Upper lobe of right lung (tissue), 1 donor: ENCODE measurements around the gene NPHP4. TPM values are rescaled to one million over a fixed set of nuclear protein-coding genes. Genes with fewer than 3 reads are reported as not detected.

ENCODE experiments used
- ATAC-seq: fragments of 200-7000 bp; cut with Tn5 transposase; one replicate; pipeline ENCODE4 v1.9.1; 2020; ENCODE audit warnings: mild to moderate bottlenecking, moderate library complexity
- DNase-seq: peaks from one replicate; pipeline ENCODE4 v3.0.0-alpha.2; 2020
- H3K27ac ChIP-seq: fragments of 200-600 bp; one replicate; pipeline ENCODE4 v1.8.0; 2022
- H3K27me3 ChIP-seq: fragments of 200-600 bp; one replicate; pipeline ENCODE4 v1.8.0; 2022; ENCODE audit warnings: mild to moderate bottlenecking
- H3K36me3 ChIP-seq: fragments of 200-600 bp; one replicate; pipeline ENCODE4 v1.8.0; 2022
- H3K4me1 ChIP-seq: fragments of 200-600 bp; one replicate; pipeline ENCODE4 v1.8.0; 2022
- H3K4me3 ChIP-seq: fragments of 200-600 bp; one replicate; pipeline ENCODE4 v1.8.0; 2022; ENCODE audit warnings: mild to moderate bottlenecking
- H3K9me3 ChIP-seq: fragments of 200-600 bp; one replicate; pipeline ENCODE4 v1.8.0; 2022
- intact Hi-C: fragments of 100-400 bp; cut with DNase I; formaldehyde crosslinking; loops from one replicate; pipeline ENCODE4 v1.11.0; 2022
- total RNA-seq: library from RNA; stranded (reverse); fragmentation: NEBNext Ultra II Directional; extraction: Animal tissue kit (Norgen Biotek cat#: 25700); gene quantifications from one replicate; pipeline ENCODE4 v1.2.1, GENCODE V29; 2021
- TF ChIP-seq, protein P1 (sequence below): fragments of 200-600 bp; IDR thresholded peaks from one replicate; pipeline ENCODE4 v1.8.0; 2022; ENCODE audit warnings: antibody characterized with exemption
- donor health status: DM: no; HTN: yes; CAD: no; lungs with severe emphysema.

The NPHP4 gene
- total RNA-seq, 1 donor from 2014 or later = 14.6 TPM

DNA sequence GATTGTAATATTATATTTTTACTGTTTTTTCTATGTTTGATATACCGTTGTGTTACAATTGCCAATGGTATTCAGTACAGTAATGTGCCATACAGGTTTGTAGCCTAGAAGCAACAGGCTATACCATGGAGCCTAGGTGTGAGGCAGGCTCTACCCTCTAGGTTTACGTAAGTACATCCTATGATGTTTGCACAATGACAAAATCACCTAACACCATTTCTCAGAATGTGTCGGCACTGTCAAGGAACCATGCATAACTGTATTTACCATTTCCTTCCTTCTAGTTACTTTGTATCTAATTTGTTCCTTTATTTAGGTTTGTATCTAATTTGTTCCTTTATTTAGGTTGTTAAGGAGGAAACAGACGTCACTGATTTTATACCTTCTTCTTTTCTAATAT, 9.9 kb downstream of the NPHP4 start:
- DNase-seq (no peak), ATAC-seq (no peak)
- intact Hi-C loops = no loop called here
- Histone ChIP-seq H3K4me3 (no peak overlapping the region), H3K9me3 (no peaks in the 10 kb centered on the region), H3K27ac (no peak overlapping the region), H3K27me3 (no peaks in the 10 kb centered on the region), H3K36me3 (peaks cover 6% of the 10 kb centered on the region), H3K4me1 (peaks cover 4% of the 10 kb centered on the region)
- TF ChIP-seq, protein P1, sequence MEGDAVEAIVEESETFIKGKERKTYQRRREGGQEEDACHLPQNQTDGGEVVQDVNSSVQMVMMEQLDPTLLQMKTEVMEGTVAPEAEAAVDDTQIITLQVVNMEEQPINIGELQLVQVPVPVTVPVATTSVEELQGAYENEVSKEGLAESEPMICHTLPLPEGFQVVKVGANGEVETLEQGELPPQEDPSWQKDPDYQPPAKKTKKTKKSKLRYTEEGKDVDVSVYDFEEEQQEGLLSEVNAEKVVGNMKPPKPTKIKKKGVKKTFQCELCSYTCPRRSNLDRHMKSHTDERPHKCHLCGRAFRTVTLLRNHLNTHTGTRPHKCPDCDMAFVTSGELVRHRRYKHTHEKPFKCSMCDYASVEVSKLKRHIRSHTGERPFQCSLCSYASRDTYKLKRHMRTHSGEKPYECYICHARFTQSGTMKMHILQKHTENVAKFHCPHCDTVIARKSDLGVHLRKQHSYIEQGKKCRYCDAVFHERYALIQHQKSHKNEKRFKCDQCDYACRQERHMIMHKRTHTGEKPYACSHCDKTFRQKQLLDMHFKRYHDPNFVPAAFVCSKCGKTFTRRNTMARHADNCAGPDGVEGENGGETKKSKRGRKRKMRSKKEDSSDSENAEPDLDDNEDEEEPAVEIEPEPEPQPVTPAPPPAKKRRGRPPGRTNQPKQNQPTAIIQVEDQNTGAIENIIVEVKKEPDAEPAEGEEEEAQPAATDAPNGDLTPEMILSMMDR = no peak

GRCh38 chr1:5981009-5981380, 11.2 kb downstream of the NPHP4 start:
- ATAC-seq (no peak), DNase-seq (peak; percentile 45)
- no peak overlapping the region for H3K27ac ChIP-seq
- TF ChIP-seq, protein P1 = no peak
- intact Hi-C loops = no loop called here
- H3K27me3 ChIP-seq = no peaks in the 10 kb centered on the region
- H3K36me3 ChIP-seq = peaks cover 6% of the 10 kb centered on the region
- H3K4me3 ChIP-seq = no peak overlapping the region
- H3K9me3 ChIP-seq = no peaks in the 10 kb centered on the region
- peaks cover 4% of the 10 kb centered on the region for H3K4me1 ChIP-seq

- DNase-seq (peak; percentile 69), ATAC-seq (peak; percentile 76)
- H3K4me1 ChIP-seq = peaks cover 4% of the 10 kb centered on the region
- no peaks in the 10 kb centered on the region for H3K9me3 ChIP-seq
- peaks cover 6% of the 10 kb centered on the region for H3K36me3 ChIP-seq
- no peaks in the 10 kb centered on the region for H3K27me3 ChIP-seq
- TF ChIP-seq, protein P1 = no peak
- intact Hi-C loops = no loop called here
- H3K27ac ChIP-seq = no peak overlapping the region
- no peak overlapping the region for H3K4me3 ChIP-seq
These were observed 11.8 kb downstream of the NPHP4 start for GRCh38 chr1:5980314-5981008.

DNA sequence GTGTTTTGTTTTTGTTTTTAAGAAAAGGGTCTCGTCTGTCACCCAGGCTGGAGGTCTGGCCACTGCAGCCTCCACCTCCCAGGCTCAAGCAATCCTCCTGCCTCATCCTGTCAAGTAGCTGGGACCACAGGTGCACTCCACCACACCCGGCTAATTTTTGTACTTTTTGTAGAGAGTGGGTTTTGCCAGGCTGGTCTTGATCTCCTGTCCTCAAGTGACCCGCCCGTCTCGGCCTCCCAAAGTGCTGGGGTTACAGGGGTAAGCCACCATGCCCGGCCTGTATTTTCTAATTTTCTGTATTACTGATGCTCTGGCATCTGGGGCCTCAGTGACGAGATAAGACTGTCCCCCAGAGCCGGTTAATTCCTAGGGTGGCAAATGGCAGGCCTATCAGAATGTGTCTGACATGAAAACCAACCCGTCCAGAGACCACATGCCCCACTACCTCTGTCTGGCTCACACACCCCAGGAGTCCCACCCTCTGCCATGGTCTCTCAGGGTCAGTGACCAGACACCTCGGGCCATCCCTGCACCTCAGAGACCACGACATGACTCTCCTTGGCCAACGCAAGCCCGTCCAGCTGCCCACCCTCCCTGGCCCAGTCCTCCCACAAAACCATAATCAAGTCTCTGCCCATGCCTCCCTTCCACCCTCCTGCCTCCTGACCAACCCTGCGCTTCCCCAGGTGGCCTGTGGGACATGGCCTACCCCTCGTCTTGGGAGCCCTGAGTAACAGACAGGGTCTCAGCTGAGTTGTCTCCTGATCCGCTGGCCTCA, 12.5 kb downstream of the NPHP4 start:
- DNase-seq (peak; percentile 57), ATAC-seq (no peak)
- H3K9me3 ChIP-seq = no peaks in the 10 kb centered on the region
- intact Hi-C loops = no loop called here
- no peaks in the 10 kb centered on the region for H3K4me1 ChIP-seq
- H3K4me3 ChIP-seq = no peak overlapping the region
- H3K36me3 ChIP-seq = peaks cover 6% of the 10 kb centered on the region
- no peaks in the 10 kb centered on the region for H3K27me3 ChIP-seq
- H3K27ac ChIP-seq = no peak overlapping the region
- TF ChIP-seq, protein P1 = no peak

DNA sequence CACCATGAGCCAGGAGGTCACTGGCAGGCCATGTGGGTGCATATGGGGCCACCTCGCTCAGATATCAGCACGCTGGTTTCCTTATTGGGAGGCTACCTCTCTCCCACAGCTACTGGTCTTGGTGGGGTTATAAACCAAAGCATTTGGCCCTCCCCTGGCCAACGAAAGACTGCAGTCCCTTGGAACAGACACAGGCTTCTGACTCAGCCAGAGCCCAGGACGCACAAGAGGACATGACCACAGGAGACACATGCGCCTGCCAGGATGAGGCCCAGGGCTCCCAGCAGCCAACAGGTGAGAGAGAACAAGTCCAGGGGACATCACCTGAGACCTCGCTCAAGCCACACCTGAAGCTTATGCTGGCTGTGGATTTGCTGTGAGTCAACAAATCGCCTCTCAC, 13.8 kb downstream of the NPHP4 start:
- Histone ChIP-seq H3K27ac (no peak overlapping the region), H3K4me3 (no peak overlapping the region), H3K4me1 (no peaks in the 10 kb centered on the region), H3K9me3 (no peaks in the 10 kb centered on the region), H3K36me3 (peaks cover 1% of the 10 kb centered on the region), H3K27me3 (no peaks in the 10 kb centered on the region)
- peak; percentile 66 for DNase-seq
- intact Hi-C loops = no loop called here
- TF ChIP-seq, protein P1 = no peak
- peak; percentile 13 for ATAC-seq
